T-cell (primary cell): ENCODE results near the gene FAM221A. TPM values are rescaled to one million over a fixed set of nuclear protein-coding genes. Genes with fewer than 3 reads are reported as not detected.

Source experiments
- ATAC-seq, 4 experiments: fragments of 200-7000 bp in 3 of 4; fragments of 150-1000 bp in 1 of 4; cut with Tn5 transposase; replicated peaks in 1 of 4; 1 replicate in 3 of 4; 2 replicates in 1 of 4; pipeline ENCODE4 v1.10.0; 2021; ENCODE audit warnings: moderate library complexity in 3 of 4, mild to moderate bottlenecking in 2 of 4, moderate number of reproducible peaks in 1 of 4
- CTCF ChIA-PET, 2 donors: fragments of 300-600 bp; sonication (Branson Sonifier 250); formaldehyde crosslinking; loops; one replicate each; lab custom pipeline; 2022; ENCODE audit warnings: antibody characterized with exemption in 2 of 2; lab: Charles Lee
- POLR2A ChIA-PET, 2 donors: fragments of 300-600 bp; sonication (Branson Sonifier 250); formaldehyde crosslinking; loops; one replicate each; lab custom pipeline; 2022; ENCODE audit warnings: antibody characterized with exemption in 2 of 2; lab: Charles Lee
- DNase-seq, 35 experiments: peaks; one replicate each; pipeline versions ENCODE4 v3.0.0 to v3.0.0-alpha.2; 2013 to 2023
- H3K27ac ChIP-seq: one replicate; pipeline ENCODE4 v1.5.1; 2013; ENCODE audit warnings: low read length
- H3K27me3 ChIP-seq, 2 experiments: replicated peaks in 1 of 2; 1 replicate in 1 of 2; 2 replicates in 1 of 2; pipeline versions ENCODE4 v1.6.1 to v1.7.0; 2013; ENCODE audit warnings: low read length in 1 of 2, mixed read lengths in 1 of 2; ENCODE audit not compliant: control insufficient read depth in 2 of 2, insufficient read depth in 2 of 2; ENCODE audit errors: extremely low read depth in 1 of 2
- H3K36me3 ChIP-seq, 2 donors: 1 replicate in 1 of 2; 2 replicates in 1 of 2; pipeline versions ENCODE4 v1.6.1 to v1.7.0; 2013; ENCODE audit warnings: low read length in 1 of 2; ENCODE audit not compliant: control insufficient read depth in 2 of 2, insufficient read depth in 1 of 2; ENCODE audit errors: extremely low read depth in 1 of 2
- H3K4me1 ChIP-seq, 2 experiments: 1 replicate in 1 of 2; 2 replicates in 1 of 2; pipeline versions ENCODE4 v1.6.1 to v1.7.0; 2013; ENCODE audit warnings: low read length in 2 of 2, mixed read lengths in 1 of 2; ENCODE audit not compliant: insufficient read depth in 2 of 2, control insufficient read depth in 1 of 2; ENCODE audit errors: extremely low read depth in 1 of 2
- H3K4me3 ChIP-seq, 2 donors: 1 replicate in 1 of 2; 2 replicates in 1 of 2; pipeline versions ENCODE4 v1.5.1 to v1.7.0; 2013; ENCODE audit warnings: mild to moderate bottlenecking in 2 of 2, low read length in 1 of 2, moderate library complexity in 1 of 2; ENCODE audit not compliant: control insufficient read depth in 1 of 2; ENCODE audit errors: extremely low read depth in 1 of 2
- H3K9me3 ChIP-seq: 2 replicates; pipeline ENCODE4 v1.7.0; 2013
- H3K27ac Mint-ChIP-seq, 2 donors: one replicate each; pipeline ENCODE4 v1.8.0; 2020 to 2021; ENCODE audit warnings: mild to moderate bottlenecking in 2 of 2, mixed read lengths in 2 of 2
- H3K27me3 Mint-ChIP-seq, 2 donors: one replicate each; pipeline ENCODE4 v1.8.0; 2021 to 2022; ENCODE audit warnings: mixed read lengths in 2 of 2
- H3K36me3 Mint-ChIP-seq: one replicate; pipeline ENCODE4 v1.8.0; 2021; ENCODE audit warnings: mixed read lengths
- H3K4me1 Mint-ChIP-seq, 3 donors: one replicate each; pipeline ENCODE4 v1.8.0; 2020 to 2022; ENCODE audit warnings: mixed read lengths in 3 of 3, mild to moderate bottlenecking in 1 of 3
- H3K4me3 Mint-ChIP-seq, 3 donors: one replicate each; pipeline ENCODE4 v1.8.0; 2020 to 2022; ENCODE audit warnings: mild to moderate bottlenecking in 3 of 3, mixed read lengths in 3 of 3, moderate library complexity in 3 of 3
- H3K9me3 Mint-ChIP-seq, 3 donors: one replicate each; pipeline ENCODE4 v1.8.0; 2020 to 2022; ENCODE audit warnings: mixed read lengths in 3 of 3
- WGBS: methylation state at CpG from one replicate; pipeline ENCODE4 v1.1.5; 2013; ENCODE audit warnings: missing lambda C conversion rate; ENCODE audit not compliant: insufficient coverage; 5-methylcytosine and 5-hydroxymethylcytosine counted together
- total RNA-seq, 35 experiments: library from RNA in 6 of 35; stranded (reverse) in 6 of 35; fragments of 120-200 nt in 1 of 35; gene quantifications; one replicate each; pipeline versions ENCODE4 v1.2.1 to v1.2.4 and lab custom pipeline; 2013 to 2026

The FAM221A gene
- total RNA-seq, 5 donors from 2014 or later (not counting 1 experiment from before 2014, with no cell fraction given) = 5.3 to 7.8 (median 6.3) TPM

- Mint-ChIP-seq H3K4me1 (no peaks in the 10 kb centered on the region), H3K9me3 (no peaks in the 10 kb centered on the region), H3K27me3 (peaks cover 0 to 4% of the 10 kb centered on the region in 2 donors), H3K27ac (no peak overlapping the region), H3K36me3 (no peaks in the 10 kb centered on the region), H3K4me3 (no peak overlapping the region)
- WGBS = 0% methylated on average over 2 of the region's 8 CpGs
- Histone ChIP-seq H3K36me3 (no peaks in the 10 kb centered on the region), H3K4me3 (no peak overlapping the region), H3K4me1 (no peaks in the 10 kb centered on the region), H3K9me3 (no peaks in the 10 kb centered on the region), H3K27ac (no peak overlapping the region), H3K27me3 (no peaks in the 10 kb centered on the region)
- ATAC-seq (peak in 1 of 4 experiments; percentile 33), DNase-seq (peak in 1 of 35 experiments; percentile 71)
- ChIA-PET CTCF (interaction anchor here (0.6 to 1.9 kb wide), 22 partner anchors 12 to 1100 kb away, joined by 3 to 18 read pairs (median 4); no protein-coding TSS in a partner anchor), POLR2A (no interaction called here)
These were observed 32.6 kb downstream of the FAM221A start for GRCh38 chr7:23712368-23713284.

GRCh38 chr7:23713285-23714149 is 33.5 kb downstream of the FAM221A start:
- Histone ChIP-seq H3K4me3 (no peak overlapping the region), H3K27ac (no peak overlapping the region), H3K4me1 (no peaks in the 10 kb centered on the region), H3K9me3 (no peaks in the 10 kb centered on the region), H3K36me3 (no peaks in the 10 kb centered on the region), H3K27me3 (no peaks in the 10 kb centered on the region)
- Mint-ChIP-seq H3K27ac (no peak overlapping the region), H3K9me3 (no peaks in the 10 kb centered on the region), H3K4me3 (no peak overlapping the region), H3K36me3 (no peaks in the 10 kb centered on the region), H3K4me1 (no peaks in the 10 kb centered on the region), H3K27me3 (peaks cover 0 to 4% of the 10 kb centered on the region in 2 donors)
- ATAC-seq = no peak
- 100% methylated on average over 1 of the region's 6 CpGs for WGBS
- no peak for DNase-seq
- POLR2A ChIA-PET = interaction anchor here in 1 of 2 donors (0.5 to 0.6 kb wide), 3 partner anchors 12 to 410 kb away, joined by 3 to 4 read pairs (median 4); no protein-coding TSS in a partner anchor
- CTCF ChIA-PET = interaction anchor here (0.6 to 1.3 kb wide), 17 partner anchors 15 to 1099 kb away, joined by 3 to 7 read pairs (median 3); no protein-coding TSS in a partner anchor

- H3K36me3 ChIP-seq = no peaks in the 10 kb centered on the region
- CTCF ChIA-PET = interaction anchor here (0.6 to 1.3 kb wide), 9 partner anchors 10 to 1098 kb away, joined by 3 to 7 read pairs (median 3); no protein-coding TSS in a partner anchor
- Mint-ChIP-seq H3K27ac (no peak overlapping the region), H3K4me1 (no peaks in the 10 kb centered on the region), H3K4me3 (no peak overlapping the region), H3K9me3 (no peaks in the 10 kb centered on the region), H3K36me3 (no peaks in the 10 kb centered on the region), H3K27me3 (peaks cover 0 to 4% of the 10 kb centered on the region in 2 donors)
- no peak overlapping the region for H3K4me3 ChIP-seq
- H3K27me3 ChIP-seq = no peaks in the 10 kb centered on the region
- DNase-seq = no peak
- no peak for ATAC-seq
- WGBS = 40% methylated on average over 1 of the region's 2 CpGs
- no peak overlapping the region for H3K27ac ChIP-seq
- H3K9me3 ChIP-seq = no peaks in the 10 kb centered on the region
- POLR2A ChIA-PET = no interaction called here
- H3K4me1 ChIP-seq = no peaks in the 10 kb centered on the region
These were observed 34.1 kb downstream of the FAM221A start for GRCh38 chr7:23714150-23714464.

- Histone ChIP-seq H3K27me3 (no peaks in the 10 kb centered on the region), H3K27ac (no peak overlapping the region), H3K4me3 (no peak overlapping the region), H3K9me3 (no peaks in the 10 kb centered on the region), H3K4me1 (no peaks in the 10 kb centered on the region), H3K36me3 (no peaks in the 10 kb centered on the region)
- Mint-ChIP-seq H3K27me3 (peaks cover 0 to 4% of the 10 kb centered on the region in 2 donors), H3K9me3 (no peaks in the 10 kb centered on the region), H3K36me3 (no peaks in the 10 kb centered on the region), H3K4me3 (no peak overlapping the region), H3K4me1 (no peaks in the 10 kb centered on the region), H3K27ac (no peak overlapping the region)
- WGBS = no CpG with 5 or more reads among the region's 1 CpG
- CTCF ChIA-PET = interaction anchor here (0.6 to 1.3 kb wide), 4 partner anchors 10 to 448 kb away, joined by 3 to 7 read pairs (median 3); no protein-coding TSS in a partner anchor
- DNase-seq (no peak), ATAC-seq (no peak)
- POLR2A ChIA-PET = no interaction called here
These were observed 34.6 kb downstream of the FAM221A start for GRCh38 chr7:23714579-23714978.

- Histone ChIP-seq H3K27me3 (no peaks in the 10 kb centered on the region), H3K4me1 (no peaks in the 10 kb centered on the region), H3K4me3 (no peak overlapping the region), H3K27ac (no peak overlapping the region), H3K36me3 (no peaks in the 10 kb centered on the region), H3K9me3 (no peaks in the 10 kb centered on the region)
- CTCF ChIA-PET = interaction anchor here (0.5 to 1.3 kb wide), 8 partner anchors 12 to 449 kb away, joined by 3 to 4 read pairs (median 3); no protein-coding TSS in a partner anchor
- H3K27me3 Mint-ChIP-seq = peaks cover 0 to 4% of the 10 kb centered on the region in 2 donors
- H3K9me3 Mint-ChIP-seq = no peaks in the 10 kb centered on the region
- H3K4me1 Mint-ChIP-seq = no peaks in the 10 kb centered on the region
- 57% methylated on average over 2 of the region's 6 CpGs for WGBS
- DNase-seq = no peak
- POLR2A ChIA-PET = no interaction called here
- no peak overlapping the region for H3K4me3 Mint-ChIP-seq
- no peak overlapping the region for H3K27ac Mint-ChIP-seq
- H3K36me3 Mint-ChIP-seq = no peaks in the 10 kb centered on the region
- ATAC-seq = no peak
These were observed 35.1 kb downstream of the FAM221A start for GRCh38 chr7:23715099-23715498.

GRCh38 chr7:23717788-23718187 is 37.8 kb downstream of the FAM221A start:
- Histone ChIP-seq H3K4me1 (no peaks in the 10 kb centered on the region), H3K4me3 (no peak overlapping the region), H3K27ac (no peak overlapping the region), H3K36me3 (no peaks in the 10 kb centered on the region), H3K9me3 (no peaks in the 10 kb centered on the region), H3K27me3 (no peaks in the 10 kb centered on the region)
- Mint-ChIP-seq H3K4me1 (no peaks in the 10 kb centered on the region), H3K36me3 (no peaks in the 10 kb centered on the region), H3K4me3 (no peak overlapping the region), H3K27ac (no peak overlapping the region), H3K9me3 (no peaks in the 10 kb centered on the region), H3K27me3 (no peaks in the 10 kb centered on the region)
- CTCF ChIA-PET = interaction anchor here (0.6 to 1.5 kb wide), 4 partner anchors 14 to 629 kb away, joined by 3 read pairs; no protein-coding TSS in a partner anchor
- ATAC-seq (no peak), DNase-seq (no peak)
- POLR2A ChIA-PET = no interaction called here
- no CpG with 5 or more reads among the region's 1 CpG for WGBS
